CD14-positive monocyte (primary cell): ENCODE results near the gene POLR2F. TPM values are rescaled to one million over a fixed set of nuclear protein-coding genes. Genes with fewer than 3 reads are reported as not detected.

Experiments used
- DNase-seq, 3 donors: peaks; one replicate each; pipeline ENCODE4 v3.0.0-alpha.2; 2011 to 2022
- H2AFZ ChIP-seq: 2 replicates; pipeline ENCODE4 v1.6.0; 2012; ENCODE audit warnings: mild to moderate bottlenecking, low read depth, low read length, inconsistent platforms; ENCODE audit not compliant: insufficient read depth, poor library complexity, severe bottlenecking
- H3K27ac ChIP-seq, 2 donors: 1 replicate in 1 of 2; 2 replicates in 1 of 2; pipeline ENCODE4 v1.5.1; 2012 to 2013; ENCODE audit warnings: low read length in 2 of 2, control low read depth in 1 of 2, inconsistent platforms in 1 of 2, low read depth in 1 of 2, mild to moderate bottlenecking in 1 of 2
- H3K27me3 ChIP-seq, 2 donors: one replicate each; pipeline versions ENCODE4 v1.6.0 to v1.6.1; 2011 to 2013; ENCODE audit warnings: low read length in 2 of 2; ENCODE audit not compliant: control insufficient read depth in 2 of 2, insufficient read depth in 2 of 2
- H3K36me3 ChIP-seq, 2 donors: replicated peaks in 1 of 2; 1 replicate in 1 of 2; 2 replicates in 1 of 2; pipeline versions ENCODE4 v1.5.1 to v1.6.1; 2012 to 2013; ENCODE audit warnings: low read length in 2 of 2, control low read depth in 1 of 2, inconsistent platforms in 1 of 2, mild to moderate bottlenecking in 1 of 2; ENCODE audit not compliant: insufficient read depth in 2 of 2, control insufficient read depth in 1 of 2
- H3K4me1 ChIP-seq, 2 donors: 1 replicate in 1 of 2; 2 replicates in 1 of 2; pipeline versions ENCODE4 v1.5.1 to v1.6.1; 2012 to 2013; ENCODE audit warnings: low read length in 2 of 2, control low read depth in 1 of 2, inconsistent platforms in 1 of 2, mild to moderate bottlenecking in 1 of 2, moderate library complexity in 1 of 2; ENCODE audit not compliant: insufficient read depth in 2 of 2, control insufficient read depth in 1 of 2
- H3K4me2 ChIP-seq: replicated peaks from 2 replicates; pipeline ENCODE3; 2012; ENCODE audit warnings: low read length, moderate library complexity, mild to moderate bottlenecking; ENCODE audit not compliant: poor library complexity, severe bottlenecking; ENCODE audit errors: extremely low read depth
- H3K4me3 ChIP-seq, 3 experiments: fragments of 200-600 bp in 1 of 3; sonication (generic) in 1 of 3; replicated peaks in 1 of 3; 1 replicate in 2 of 3; 2 replicates in 1 of 3; pipeline ENCODE4 v1.5.1; 2011 to 2013; ENCODE audit warnings: low read length in 3 of 3, mild to moderate bottlenecking in 3 of 3, control low read depth in 2 of 3, low read depth in 2 of 3, inconsistent platforms in 1 of 3, moderate library complexity in 1 of 3
- H3K79me2 ChIP-seq: 2 replicates; pipeline ENCODE4 v1.6.0; 2012; ENCODE audit warnings: mild to moderate bottlenecking, control low read depth, inconsistent platforms, low read length, moderate library complexity; ENCODE audit not compliant: insufficient read depth
- H3K9ac ChIP-seq: 2 replicates; pipeline ENCODE4 v1.6.0; 2017; ENCODE audit warnings: low read length, mild to moderate bottlenecking; ENCODE audit not compliant: insufficient read depth, poor library complexity, severe bottlenecking
- H3K9me3 ChIP-seq, 2 donors: replicated peaks in 1 of 2; 1 replicate in 1 of 2; 2 replicates in 1 of 2; pipeline versions ENCODE4 v1.5.1 to v1.6.1; 2012 to 2013; ENCODE audit warnings: low read length in 2 of 2, control low read depth in 1 of 2; ENCODE audit not compliant: control insufficient read depth in 1 of 2, insufficient read depth in 1 of 2
- H4K20me1 ChIP-seq: 2 replicates; pipeline ENCODE4 v1.6.0; 2012; ENCODE audit warnings: mild to moderate bottlenecking, low read length, control low read depth, moderate library complexity; ENCODE audit not compliant: insufficient read depth
- H3K27ac Mint-ChIP-seq, 7 donors: one replicate each; pipeline ENCODE4 v1.8.0; 2020; ENCODE audit warnings: mild to moderate bottlenecking in 7 of 7, mixed read lengths in 7 of 7, moderate library complexity in 6 of 7, inconsistent platforms in 2 of 7
- H3K27me3 Mint-ChIP-seq, 3 donors: one replicate each; pipeline ENCODE4 v1.8.0; 2021 to 2022; ENCODE audit warnings: low read depth in 3 of 3, mild to moderate bottlenecking in 3 of 3, mixed read lengths in 3 of 3, moderate library complexity in 3 of 3, inconsistent platforms in 1 of 3
- H3K36me3 Mint-ChIP-seq, 2 donors: one replicate each; pipeline ENCODE4 v1.8.0; 2020; ENCODE audit warnings: mixed read lengths in 2 of 2, inconsistent platforms in 1 of 2, mild to moderate bottlenecking in 1 of 2
- H3K4me1 Mint-ChIP-seq: one replicate; pipeline ENCODE4 v1.8.0; 2020; ENCODE audit warnings: mild to moderate bottlenecking, mixed read lengths
- H3K4me3 Mint-ChIP-seq, 2 donors: one replicate each; pipeline ENCODE4 v1.8.0; 2020; ENCODE audit warnings: mild to moderate bottlenecking in 2 of 2, mixed read lengths in 2 of 2, moderate library complexity in 1 of 2
- H3K9me3 Mint-ChIP-seq, 7 donors: one replicate each; pipeline ENCODE4 v1.8.0; 2020 to 2022; ENCODE audit warnings: mixed read lengths in 7 of 7, mild to moderate bottlenecking in 6 of 7, moderate library complexity in 6 of 7, inconsistent platforms in 2 of 7
- CTCF ChIP-seq: fragments of 200-600 bp; IDR thresholded peaks from one replicate; pipeline ENCODE4 v1.8.0; 2022; ENCODE audit warnings: antibody characterized with exemption, mild to moderate bottlenecking
- WGBS: methylation state at CpG from one replicate; pipeline ENCODE4 v1.1.5; 2013; ENCODE audit warnings: missing lambda C conversion rate; ENCODE audit not compliant: insufficient coverage; 5-methylcytosine and 5-hydroxymethylcytosine counted together
- intact Hi-C, 2 donors: fragments of 100-400 bp; cut with micrococcal nuclease; formaldehyde crosslinking; loops; one replicate each; pipeline versions ENCODE4 v1.15.0 to v1.15.1; 2023
- polyA plus RNA-seq, 3 donors: library from polyadenylated mRNA; depleted of rRNA in 1 of 3; unstranded in 2 of 3; stranded (reverse) in 1 of 3; fragments of 300-500 nt in 2 of 3; fragments of >200 nt in 1 of 3; fragmentation: Illumina TruSeq in 2 of 3; gene quantifications; 1 replicate in 2 of 3; 2 replicates in 1 of 3; pipeline ENCODE4 v1.2.3, GENCODE V29; 2012 to 2021

POLR2F gene
- polyA plus RNA-seq, 3 donors: 45.4 to 182 (median 143) TPM

- Histone ChIP-seq H3K4me3 (peak overlapping the region; percentile 35 to 75 (median 59)), H4K20me1 (peaks cover 5% of the 10 kb centered on the region), H3K79me2 (no peaks in the 10 kb centered on the region), H3K4me1 (peaks cover 13 to 23% of the 10 kb centered on the region in 2 donors), H3K27me3 (no peaks in the 10 kb centered on the region), H3K9ac (peak overlapping the region; percentile 75), H3K4me2 (peak overlapping the region; percentile 92), H2AFZ (peak overlapping the region; percentile 85), H3K9me3 (no peaks in the 10 kb centered on the region), H3K27ac (peak overlapping the region in 1 of 2 donors; percentile 51), H3K36me3 (no peaks in the 10 kb centered on the region)
- H3K27ac Mint-ChIP-seq: peak overlapping the region in 5 of 7 donors; percentile 11 to 68 (median 46)
- TF ChIP-seq CTCF: no peak
- DNase-seq: peak in 1 of 3 donors; percentile 16
- under 1% methylated on average over 61 of the region's 75 CpGs for WGBS
- peak overlapping the region; percentile 79 to 85 for H3K4me3 Mint-ChIP-seq
- intact Hi-C loops: loop anchor here in 1 of 2 donors (5.0 kb wide), 1 partner anchor 46 kb away; the partner anchor contains the start of genes C22orf23 and POLR2F
- H3K9me3 Mint-ChIP-seq: no peaks in the 10 kb centered on the region
- H3K27me3 Mint-ChIP-seq: peaks cover 2 to 12% (median 9%) of the 10 kb centered on the region in 3 donors
- peaks cover 29% of the 10 kb centered on the region for H3K4me1 Mint-ChIP-seq
- peaks cover 0 to 3% of the 10 kb centered on the region in 2 donors for H3K36me3 Mint-ChIP-seq
Measured at GRCh38 chr22:37906364-37907008, 47.0 kb upstream of the POLR2F start.

GRCh38 chr22:37907036-37907954, 46.2 kb upstream of the POLR2F start:
- WGBS: 58% methylated on average over 15 of the region's 19 CpGs
- peaks cover 5% of the 10 kb centered on the region for H4K20me1 ChIP-seq
- Mint-ChIP-seq H3K27me3 (peaks cover 2 to 11% (median 9%) of the 10 kb centered on the region in 3 donors), H3K9me3 (no peaks in the 10 kb centered on the region), H3K27ac (peak overlapping the region in 6 of 7 donors; percentile 11 to 79 (median 48)), H3K4me1 (peaks cover 27% of the 10 kb centered on the region), H3K36me3 (peaks cover 2 to 5% of the 10 kb centered on the region in 2 donors), H3K4me3 (peak overlapping the region; percentile 79 to 85)
- intact Hi-C loops: loop anchor here in 1 of 2 donors (5.0 kb wide), 1 partner anchor 45 kb away; the partner anchor contains the start of genes C22orf23 and POLR2F
- no peak overlapping the region for H3K27ac ChIP-seq
- DNase-seq: no peak
- H3K36me3 ChIP-seq: no peaks in the 10 kb centered on the region
- H3K4me2 ChIP-seq: peak overlapping the region; percentile 92
- H3K27me3 ChIP-seq: no peaks in the 10 kb centered on the region
- H3K4me3 ChIP-seq: peak overlapping the region; percentile 35 to 75 (median 59)
- H3K79me2 ChIP-seq: no peaks in the 10 kb centered on the region
- peak overlapping the region; percentile 75 for H3K9ac ChIP-seq
- TF ChIP-seq CTCF: no peak
- H3K9me3 ChIP-seq: no peaks in the 10 kb centered on the region
- H3K4me1 ChIP-seq: peaks cover 13 to 23% of the 10 kb centered on the region in 2 donors
- peak overlapping the region; percentile 85 for H2AFZ ChIP-seq
